CD14-positive monocyte (primary cell): Measurements from ENCODE around the gene ARMC9. TPM values are rescaled to one million over a fixed set of nuclear protein-coding genes. Genes with fewer than 3 reads are reported as not detected.

ENCODE experiments used
- DNase-seq, 3 donors: peaks; one replicate each; pipeline ENCODE4 v3.0.0-alpha.2; 2011 to 2022
- H2AFZ ChIP-seq: 2 replicates; pipeline ENCODE4 v1.6.0; 2012; ENCODE audit warnings: mild to moderate bottlenecking, low read depth, low read length, inconsistent platforms; ENCODE audit not compliant: insufficient read depth, poor library complexity, severe bottlenecking
- H3K27ac ChIP-seq, 2 donors: 1 replicate in 1 of 2; 2 replicates in 1 of 2; pipeline ENCODE4 v1.5.1; 2012 to 2013; ENCODE audit warnings: low read length in 2 of 2, control low read depth in 1 of 2, inconsistent platforms in 1 of 2, low read depth in 1 of 2, mild to moderate bottlenecking in 1 of 2
- H3K27me3 ChIP-seq, 2 donors: one replicate each; pipeline versions ENCODE4 v1.6.0 to v1.6.1; 2011 to 2013; ENCODE audit warnings: low read length in 2 of 2; ENCODE audit not compliant: control insufficient read depth in 2 of 2, insufficient read depth in 2 of 2
- H3K36me3 ChIP-seq, 2 donors: replicated peaks in 1 of 2; 1 replicate in 1 of 2; 2 replicates in 1 of 2; pipeline versions ENCODE4 v1.5.1 to v1.6.1; 2012 to 2013; ENCODE audit warnings: low read length in 2 of 2, control low read depth in 1 of 2, inconsistent platforms in 1 of 2, mild to moderate bottlenecking in 1 of 2; ENCODE audit not compliant: insufficient read depth in 2 of 2, control insufficient read depth in 1 of 2
- H3K4me1 ChIP-seq, 2 donors: 1 replicate in 1 of 2; 2 replicates in 1 of 2; pipeline versions ENCODE4 v1.5.1 to v1.6.1; 2012 to 2013; ENCODE audit warnings: low read length in 2 of 2, control low read depth in 1 of 2, inconsistent platforms in 1 of 2, mild to moderate bottlenecking in 1 of 2, moderate library complexity in 1 of 2; ENCODE audit not compliant: insufficient read depth in 2 of 2, control insufficient read depth in 1 of 2
- H3K4me2 ChIP-seq: replicated peaks from 2 replicates; pipeline ENCODE3; 2012; ENCODE audit warnings: low read length, moderate library complexity, mild to moderate bottlenecking; ENCODE audit not compliant: poor library complexity, severe bottlenecking; ENCODE audit errors: extremely low read depth
- H3K4me3 ChIP-seq, 3 experiments: fragments of 200-600 bp in 1 of 3; sonication (generic) in 1 of 3; replicated peaks in 1 of 3; 1 replicate in 2 of 3; 2 replicates in 1 of 3; pipeline ENCODE4 v1.5.1; 2011 to 2013; ENCODE audit warnings: low read length in 3 of 3, mild to moderate bottlenecking in 3 of 3, control low read depth in 2 of 3, low read depth in 2 of 3, inconsistent platforms in 1 of 3, moderate library complexity in 1 of 3
- H3K79me2 ChIP-seq: 2 replicates; pipeline ENCODE4 v1.6.0; 2012; ENCODE audit warnings: mild to moderate bottlenecking, control low read depth, inconsistent platforms, low read length, moderate library complexity; ENCODE audit not compliant: insufficient read depth
- H3K9ac ChIP-seq: 2 replicates; pipeline ENCODE4 v1.6.0; 2017; ENCODE audit warnings: low read length, mild to moderate bottlenecking; ENCODE audit not compliant: insufficient read depth, poor library complexity, severe bottlenecking
- H3K9me3 ChIP-seq, 2 donors: replicated peaks in 1 of 2; 1 replicate in 1 of 2; 2 replicates in 1 of 2; pipeline versions ENCODE4 v1.5.1 to v1.6.1; 2012 to 2013; ENCODE audit warnings: low read length in 2 of 2, control low read depth in 1 of 2; ENCODE audit not compliant: control insufficient read depth in 1 of 2, insufficient read depth in 1 of 2
- H4K20me1 ChIP-seq: 2 replicates; pipeline ENCODE4 v1.6.0; 2012; ENCODE audit warnings: mild to moderate bottlenecking, low read length, control low read depth, moderate library complexity; ENCODE audit not compliant: insufficient read depth
- H3K27ac Mint-ChIP-seq, 7 donors: one replicate each; pipeline ENCODE4 v1.8.0; 2020; ENCODE audit warnings: mild to moderate bottlenecking in 7 of 7, mixed read lengths in 7 of 7, moderate library complexity in 6 of 7, inconsistent platforms in 2 of 7
- H3K27me3 Mint-ChIP-seq, 3 donors: one replicate each; pipeline ENCODE4 v1.8.0; 2021 to 2022; ENCODE audit warnings: low read depth in 3 of 3, mild to moderate bottlenecking in 3 of 3, mixed read lengths in 3 of 3, moderate library complexity in 3 of 3, inconsistent platforms in 1 of 3
- H3K36me3 Mint-ChIP-seq, 2 donors: one replicate each; pipeline ENCODE4 v1.8.0; 2020; ENCODE audit warnings: mixed read lengths in 2 of 2, inconsistent platforms in 1 of 2, mild to moderate bottlenecking in 1 of 2
- H3K4me1 Mint-ChIP-seq: one replicate; pipeline ENCODE4 v1.8.0; 2020; ENCODE audit warnings: mild to moderate bottlenecking, mixed read lengths
- H3K4me3 Mint-ChIP-seq, 2 donors: one replicate each; pipeline ENCODE4 v1.8.0; 2020; ENCODE audit warnings: mild to moderate bottlenecking in 2 of 2, mixed read lengths in 2 of 2, moderate library complexity in 1 of 2
- H3K9me3 Mint-ChIP-seq, 7 donors: one replicate each; pipeline ENCODE4 v1.8.0; 2020 to 2022; ENCODE audit warnings: mixed read lengths in 7 of 7, mild to moderate bottlenecking in 6 of 7, moderate library complexity in 6 of 7, inconsistent platforms in 2 of 7
- WGBS: methylation state at CpG from one replicate; pipeline ENCODE4 v1.1.5; 2013; ENCODE audit warnings: missing lambda C conversion rate; ENCODE audit not compliant: insufficient coverage; 5-methylcytosine and 5-hydroxymethylcytosine counted together
- intact Hi-C, 2 donors: fragments of 100-400 bp; cut with micrococcal nuclease; formaldehyde crosslinking; loops; one replicate each; pipeline versions ENCODE4 v1.15.0 to v1.15.1; 2023
- polyA plus RNA-seq, 3 donors: library from polyadenylated mRNA; depleted of rRNA in 1 of 3; unstranded in 2 of 3; stranded (reverse) in 1 of 3; fragments of 300-500 nt in 2 of 3; fragments of >200 nt in 1 of 3; fragmentation: Illumina TruSeq in 2 of 3; gene quantifications; 1 replicate in 2 of 3; 2 replicates in 1 of 3; pipeline ENCODE4 v1.2.3, GENCODE V29; 2012 to 2021
- TF ChIP-seq, protein P1 (sequence below): fragments of 200-600 bp; IDR thresholded peaks from one replicate; pipeline ENCODE4 v1.8.0; 2022; ENCODE audit warnings: antibody characterized with exemption, mild to moderate bottlenecking

ARMC9 gene
- polyA plus RNA-seq, 3 donors, result 0.07 to 0.27 TPM; not detected in 1

DNA sequence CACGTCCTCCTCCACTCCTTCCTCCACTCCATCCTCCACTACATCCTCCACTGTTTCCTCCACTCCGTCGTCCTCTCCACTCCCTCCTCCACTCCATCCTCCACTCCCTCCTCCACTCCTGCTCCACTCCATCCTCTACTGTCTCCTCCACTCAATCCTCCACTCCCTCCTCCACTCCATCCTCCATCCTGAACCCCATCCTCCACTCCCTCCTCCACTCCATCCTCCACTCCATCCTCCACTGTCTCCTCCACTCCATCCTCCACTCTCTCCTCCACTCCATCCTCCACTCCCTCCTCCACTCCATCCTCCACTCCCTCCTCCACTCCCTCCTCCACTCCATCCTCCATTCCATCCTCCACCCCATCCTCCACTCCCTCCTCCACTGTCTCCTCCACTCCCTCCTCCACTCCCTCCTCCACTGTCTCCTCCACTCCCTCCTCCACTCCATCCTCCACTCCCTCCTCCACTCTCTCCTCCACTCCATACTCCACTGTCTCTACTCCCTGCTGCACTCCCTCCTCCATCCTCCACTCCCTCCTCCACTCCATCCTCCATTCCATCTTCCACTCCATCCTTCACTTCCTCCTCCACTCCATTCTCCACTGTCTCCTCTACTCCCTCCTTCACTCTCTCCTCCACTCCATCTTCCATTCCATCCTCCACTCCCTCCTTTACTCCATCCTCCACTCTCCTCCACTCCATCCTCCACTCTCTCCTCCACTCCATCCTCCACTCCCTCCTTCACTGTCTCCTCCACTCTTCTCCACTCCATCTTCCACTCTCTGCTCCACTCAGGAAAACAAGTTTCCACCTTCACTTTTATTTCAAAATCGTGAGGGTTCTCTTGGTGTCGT lies 182.8 kb downstream of the ARMC9 start:
- Mint-ChIP-seq H3K4me3 (no peak overlapping the region), H3K36me3 (peaks cover 0 to 8% of the 10 kb centered on the region in 2 donors), H3K9me3 (peaks cover 3 to 13% (median 7%) of the 10 kb centered on the region in 7 donors), H3K27me3 (peaks cover 2 to 4% (median 2%) of the 10 kb centered on the region in 3 donors), H3K4me1 (peaks cover 18% of the 10 kb centered on the region), H3K27ac (peak overlapping the region in 1 of 7 donors; percentile 20)
- no peaks in the 10 kb centered on the region for H4K20me1 ChIP-seq
- H3K79me2 ChIP-seq, result no peaks in the 10 kb centered on the region
- H3K9me3 ChIP-seq, result peaks cover 0 to 7% of the 10 kb centered on the region in 2 donors
- no peaks in the 10 kb centered on the region for H3K27me3 ChIP-seq
- TF ChIP-seq, protein P1, sequence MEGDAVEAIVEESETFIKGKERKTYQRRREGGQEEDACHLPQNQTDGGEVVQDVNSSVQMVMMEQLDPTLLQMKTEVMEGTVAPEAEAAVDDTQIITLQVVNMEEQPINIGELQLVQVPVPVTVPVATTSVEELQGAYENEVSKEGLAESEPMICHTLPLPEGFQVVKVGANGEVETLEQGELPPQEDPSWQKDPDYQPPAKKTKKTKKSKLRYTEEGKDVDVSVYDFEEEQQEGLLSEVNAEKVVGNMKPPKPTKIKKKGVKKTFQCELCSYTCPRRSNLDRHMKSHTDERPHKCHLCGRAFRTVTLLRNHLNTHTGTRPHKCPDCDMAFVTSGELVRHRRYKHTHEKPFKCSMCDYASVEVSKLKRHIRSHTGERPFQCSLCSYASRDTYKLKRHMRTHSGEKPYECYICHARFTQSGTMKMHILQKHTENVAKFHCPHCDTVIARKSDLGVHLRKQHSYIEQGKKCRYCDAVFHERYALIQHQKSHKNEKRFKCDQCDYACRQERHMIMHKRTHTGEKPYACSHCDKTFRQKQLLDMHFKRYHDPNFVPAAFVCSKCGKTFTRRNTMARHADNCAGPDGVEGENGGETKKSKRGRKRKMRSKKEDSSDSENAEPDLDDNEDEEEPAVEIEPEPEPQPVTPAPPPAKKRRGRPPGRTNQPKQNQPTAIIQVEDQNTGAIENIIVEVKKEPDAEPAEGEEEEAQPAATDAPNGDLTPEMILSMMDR, result no peak
- H3K27ac ChIP-seq, result no peak overlapping the region
- peaks cover 7 to 8% of the 10 kb centered on the region in 2 donors for H3K4me1 ChIP-seq
- H2AFZ ChIP-seq, result no peak overlapping the region
- no peak overlapping the region for H3K4me3 ChIP-seq
- 89% methylated on average over 3 of the region's 5 CpGs for WGBS
- intact Hi-C loops, result no loop called here
- H3K9ac ChIP-seq, result no peak overlapping the region
- no peak overlapping the region for H3K4me2 ChIP-seq
- H3K36me3 ChIP-seq, result no peaks in the 10 kb centered on the region
- DNase-seq, result no peak

DNA sequence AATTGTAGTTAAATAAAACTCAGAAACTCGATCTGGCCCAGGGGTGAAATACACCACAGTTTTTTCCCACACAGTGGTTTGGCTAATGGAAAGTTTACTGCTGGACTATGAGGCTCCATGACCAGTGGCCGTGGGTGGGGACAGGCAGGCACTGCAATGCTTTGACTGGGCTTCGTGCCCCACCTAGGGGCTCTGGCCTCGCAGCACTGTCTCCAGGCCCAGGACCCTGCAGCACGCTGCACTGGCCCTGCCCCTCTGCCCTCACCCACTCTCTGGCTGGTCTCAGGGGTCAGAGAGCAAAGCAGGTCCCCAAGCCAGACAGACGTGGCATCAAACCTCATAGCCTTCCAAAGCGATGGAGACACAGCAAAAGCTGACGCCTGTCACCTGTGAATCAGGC lies 183.7 kb downstream of the ARMC9 start:
- Histone ChIP-seq H3K79me2 (no peaks in the 10 kb centered on the region), H3K36me3 (no peaks in the 10 kb centered on the region), H3K9me3 (peaks cover 0 to 11% of the 10 kb centered on the region in 2 donors), H3K4me1 (peaks cover 7 to 8% of the 10 kb centered on the region in 2 donors), H3K9ac (no peak overlapping the region), H3K4me2 (no peak overlapping the region), H2AFZ (no peak overlapping the region), H3K27me3 (no peaks in the 10 kb centered on the region), H3K27ac (no peak overlapping the region), H3K4me3 (no peak overlapping the region), H4K20me1 (no peaks in the 10 kb centered on the region)
- no peak overlapping the region for H3K27ac Mint-ChIP-seq
- DNase-seq, result no peak
- TF ChIP-seq, protein P1, result no peak
- H3K27me3 Mint-ChIP-seq, result peaks cover 0 to 4% (median 2%) of the 10 kb centered on the region in 3 donors
- no peak overlapping the region for H3K4me3 Mint-ChIP-seq
- H3K4me1 Mint-ChIP-seq, result peaks cover 23% of the 10 kb centered on the region
- peaks cover 0 to 7% of the 10 kb centered on the region in 2 donors for H3K36me3 Mint-ChIP-seq
- intact Hi-C loops, result no loop called here
- H3K9me3 Mint-ChIP-seq, result peaks cover 5 to 18% (median 10%) of the 10 kb centered on the region in 7 donors
- 99% methylated on average over 8 of the region's 8 CpGs for WGBS
